Nephron progenitor cell (in vitro differentiated cells): Measurements from ENCODE around the gene NRIP2.

Experiments used
- DNase-seq: peaks from one replicate; pipeline ENCODE4 v3.0.0; 2021
- H3K27ac Mint-ChIP-seq: 2 replicates; pipeline ENCODE4 v1.8.0; 2021; ENCODE audit warnings: mild to moderate bottlenecking, moderate library complexity, mixed read lengths
- H3K27me3 Mint-ChIP-seq: 2 replicates; pipeline ENCODE4 v1.8.0; 2021; ENCODE audit warnings: mild to moderate bottlenecking, low read depth, mixed read lengths; ENCODE audit not compliant: poor library complexity
- H3K36me3 Mint-ChIP-seq: 2 replicates; pipeline ENCODE4 v1.8.0; 2021; ENCODE audit warnings: low read depth, mixed read lengths
- H3K4me1 Mint-ChIP-seq: 2 replicates; pipeline ENCODE4 v1.8.0; 2021; ENCODE audit warnings: mixed read lengths
- H3K4me3 Mint-ChIP-seq: 2 replicates; pipeline ENCODE4 v1.8.0; 2021; ENCODE audit warnings: mild to moderate bottlenecking, moderate library complexity, mixed read lengths
- H3K9me3 Mint-ChIP-seq: 2 replicates; pipeline ENCODE4 v1.8.0; 2021; ENCODE audit warnings: mild to moderate bottlenecking, moderate library complexity, mixed read lengths
- TF ChIP-seq, protein P1 (sequence below): fragments of 200-600 bp; sonication (generic); IDR thresholded peaks from 2 replicates; pipeline ENCODE4 v1.5.0; 2021; ENCODE audit warnings: antibody characterized with exemption

The NRIP2 gene

DNA sequence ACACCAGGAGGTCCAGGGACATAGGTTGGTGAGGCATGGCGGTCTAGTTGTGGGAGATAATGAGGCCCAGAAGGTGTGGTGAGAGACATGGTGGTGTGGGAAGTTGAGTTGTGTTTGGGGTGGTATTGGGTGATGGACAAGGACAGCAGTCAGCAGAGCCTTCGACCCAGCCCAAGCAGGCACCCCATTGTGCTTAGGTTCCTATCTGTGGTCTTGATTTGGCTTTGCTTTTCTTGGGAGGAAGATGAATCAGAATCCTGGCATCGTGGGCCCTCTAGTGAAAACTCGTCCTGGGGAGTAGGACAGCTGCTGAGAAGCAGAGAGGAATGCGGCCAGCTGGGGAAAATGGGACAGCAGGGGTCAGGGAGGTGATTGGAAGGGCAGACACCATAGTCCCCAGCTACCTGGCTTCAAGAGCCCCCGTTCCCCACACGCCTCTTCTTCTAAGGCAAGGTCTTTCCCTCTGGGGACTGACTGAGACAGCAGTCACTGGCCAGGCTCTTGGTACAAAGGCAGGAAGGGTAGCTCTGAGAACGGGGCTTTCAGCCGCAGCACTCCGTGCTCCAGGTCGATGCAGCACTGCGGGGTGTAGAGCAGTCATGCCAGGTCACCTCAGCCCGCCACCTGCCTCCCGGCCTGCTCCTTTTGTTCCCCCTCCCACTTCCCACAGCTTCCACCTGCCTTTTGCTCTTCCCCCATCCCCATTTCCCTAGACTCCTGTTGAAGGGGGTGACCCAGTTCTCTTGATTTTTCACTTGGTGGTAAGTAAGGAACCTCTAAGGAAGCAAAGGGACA is 7.9 kb downstream of the NRIP2 start:
- H3K4me1 Mint-ChIP-seq: no peaks in the 10 kb centered on the region
- no peaks in the 10 kb centered on the region for H3K9me3 Mint-ChIP-seq
- H3K36me3 Mint-ChIP-seq: peaks cover 60% of the 10 kb centered on the region
- no peak for DNase-seq
- no peak overlapping the region for H3K27ac Mint-ChIP-seq
- no peak overlapping the region for H3K4me3 Mint-ChIP-seq
- TF ChIP-seq, protein P1, sequence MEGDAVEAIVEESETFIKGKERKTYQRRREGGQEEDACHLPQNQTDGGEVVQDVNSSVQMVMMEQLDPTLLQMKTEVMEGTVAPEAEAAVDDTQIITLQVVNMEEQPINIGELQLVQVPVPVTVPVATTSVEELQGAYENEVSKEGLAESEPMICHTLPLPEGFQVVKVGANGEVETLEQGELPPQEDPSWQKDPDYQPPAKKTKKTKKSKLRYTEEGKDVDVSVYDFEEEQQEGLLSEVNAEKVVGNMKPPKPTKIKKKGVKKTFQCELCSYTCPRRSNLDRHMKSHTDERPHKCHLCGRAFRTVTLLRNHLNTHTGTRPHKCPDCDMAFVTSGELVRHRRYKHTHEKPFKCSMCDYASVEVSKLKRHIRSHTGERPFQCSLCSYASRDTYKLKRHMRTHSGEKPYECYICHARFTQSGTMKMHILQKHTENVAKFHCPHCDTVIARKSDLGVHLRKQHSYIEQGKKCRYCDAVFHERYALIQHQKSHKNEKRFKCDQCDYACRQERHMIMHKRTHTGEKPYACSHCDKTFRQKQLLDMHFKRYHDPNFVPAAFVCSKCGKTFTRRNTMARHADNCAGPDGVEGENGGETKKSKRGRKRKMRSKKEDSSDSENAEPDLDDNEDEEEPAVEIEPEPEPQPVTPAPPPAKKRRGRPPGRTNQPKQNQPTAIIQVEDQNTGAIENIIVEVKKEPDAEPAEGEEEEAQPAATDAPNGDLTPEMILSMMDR: no peak
- H3K27me3 Mint-ChIP-seq: no peaks in the 10 kb centered on the region

DNA sequence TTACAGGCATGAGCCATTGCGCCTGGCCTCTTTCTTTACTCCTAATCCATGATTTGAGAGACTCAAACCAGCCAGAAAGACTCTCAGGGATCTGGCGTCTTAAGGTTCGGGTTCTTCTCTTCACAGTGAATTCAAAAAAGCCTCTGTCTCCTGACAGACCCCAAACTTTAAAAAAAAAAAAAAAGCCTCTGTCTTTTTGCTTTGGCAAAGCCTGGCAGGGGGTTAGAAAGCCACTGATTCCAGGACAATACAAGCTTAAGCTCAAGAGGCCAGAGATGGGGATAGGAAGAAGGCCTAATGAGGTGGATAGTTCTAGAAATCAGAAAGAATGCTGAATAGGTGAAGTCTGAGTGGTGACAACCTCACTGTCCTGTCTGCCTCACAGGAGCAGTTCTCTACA is 8.8 kb downstream of the NRIP2 start:
- Mint-ChIP-seq H3K27me3 (no peaks in the 10 kb centered on the region), H3K27ac (no peak overlapping the region), H3K4me1 (no peaks in the 10 kb centered on the region), H3K9me3 (no peaks in the 10 kb centered on the region), H3K36me3 (peaks cover 62% of the 10 kb centered on the region), H3K4me3 (no peak overlapping the region)
- TF ChIP-seq, protein P1: no peak
- DNase-seq: no peak

DNA sequence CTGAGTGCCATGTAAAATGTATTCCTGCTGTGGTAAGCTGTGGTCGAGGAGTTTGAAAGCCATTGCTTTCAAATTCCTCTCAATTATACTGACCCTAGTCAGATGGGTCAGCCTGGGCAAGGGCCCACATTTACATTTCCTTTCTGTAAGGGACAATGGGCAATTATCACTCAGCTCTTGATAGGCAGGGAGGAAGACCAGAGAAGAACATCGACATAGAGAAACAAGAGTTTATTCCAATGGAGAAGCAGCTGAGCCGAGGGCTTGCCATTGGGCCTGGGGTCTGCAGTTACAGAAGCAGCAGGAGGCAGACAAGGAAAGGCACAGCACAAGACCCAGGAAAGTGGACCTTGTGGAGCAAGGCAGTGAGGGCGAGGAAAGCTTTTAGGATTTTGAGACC is 9.7 kb downstream of the NRIP2 start:
- Mint-ChIP-seq H3K4me1 (no peaks in the 10 kb centered on the region), H3K27me3 (no peaks in the 10 kb centered on the region), H3K36me3 (peaks cover 64% of the 10 kb centered on the region), H3K4me3 (no peak overlapping the region), H3K9me3 (no peaks in the 10 kb centered on the region), H3K27ac (no peak overlapping the region)
- no peak for DNase-seq
- TF ChIP-seq, protein P1: no peak

DNA sequence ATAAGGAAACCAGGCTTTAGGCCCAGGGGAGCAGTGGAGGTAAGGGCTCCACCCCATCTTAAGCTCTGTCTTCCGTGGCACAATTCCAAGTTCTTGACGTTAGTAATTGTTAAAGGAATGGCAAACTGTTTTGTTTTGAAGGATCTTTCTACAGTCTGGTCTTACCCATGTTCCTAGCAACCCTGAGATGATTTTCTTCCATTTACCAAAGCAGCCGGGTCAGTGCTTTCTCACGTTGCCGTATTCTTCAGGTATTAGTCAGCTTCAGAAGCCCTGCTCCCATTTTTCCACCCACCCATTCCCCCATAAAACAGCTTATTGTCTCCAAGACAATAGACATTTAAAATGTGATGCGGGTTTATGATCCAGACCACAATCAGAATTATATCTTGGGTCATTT is 10.3 kb downstream of the NRIP2 start:
- no peak for DNase-seq
- Mint-ChIP-seq H3K36me3 (peaks cover 67% of the 10 kb centered on the region), H3K9me3 (no peaks in the 10 kb centered on the region), H3K4me1 (no peaks in the 10 kb centered on the region), H3K27me3 (no peaks in the 10 kb centered on the region), H3K4me3 (no peak overlapping the region), H3K27ac (no peak overlapping the region)
- TF ChIP-seq, protein P1: no peak

DNA sequence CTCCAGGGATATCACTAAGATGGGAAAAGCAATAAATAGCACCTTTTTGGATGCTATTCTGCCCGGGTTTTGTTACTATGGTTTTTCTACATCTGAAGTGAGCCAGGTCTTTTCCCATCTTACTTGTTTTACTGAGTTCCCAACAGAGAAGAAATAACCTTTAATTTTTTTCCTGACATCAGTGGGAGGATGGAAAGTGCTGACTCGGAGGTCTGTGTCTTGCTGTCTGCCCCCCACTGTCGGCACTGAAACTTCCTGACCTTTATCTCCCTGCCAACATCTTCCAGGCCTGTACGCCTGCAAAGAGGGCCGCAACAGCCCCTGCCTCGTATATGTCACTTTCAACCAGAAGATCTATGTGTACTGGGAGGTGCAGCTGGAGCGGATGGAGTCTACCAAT is 11.4 kb downstream of the NRIP2 start:
- Mint-ChIP-seq H3K27ac (peak overlapping the region; percentile 60), H3K36me3 (peaks cover 62% of the 10 kb centered on the region)

More for the DNA sequence above, 11.4 kb downstream of the NRIP2 start:
- no peak for DNase-seq
- H3K9me3 Mint-ChIP-seq: no peaks in the 10 kb centered on the region
- TF ChIP-seq, protein P1: no peak
- no peak overlapping the region for H3K4me3 Mint-ChIP-seq
- no peaks in the 10 kb centered on the region for H3K4me1 Mint-ChIP-seq
- H3K27me3 Mint-ChIP-seq: no peaks in the 10 kb centered on the region
